GM19238 (cell line): ENCODE data around the gene TSR1.

Experiments used
- DNase-seq: peaks from one replicate; pipeline ENCODE4 v3.0.0; 2011; ENCODE audit warnings: low spot score; ENCODE audit not compliant: insufficient read length

TSR1 gene

GRCh38 chr17:2289878-2290478, 46.3 kb downstream of the TSR1 start:
- no peak for DNase-seq

GRCh38 chr17:2283302-2283701, 53.0 kb downstream of the TSR1 start:
- DNase-seq = no peak

- peak; percentile 27 for DNase-seq
Measured at GRCh38 chr17:2282297-2282873, 53.9 kb downstream of the TSR1 start.

GRCh38 chr17:2279707-2280106, 56.5 kb downstream of the TSR1 start:
- no peak for DNase-seq

- DNase-seq = no peak
Measured at GRCh38 chr17:2277429-2278170, 58.7 kb downstream of the TSR1 start.

- DNase-seq = no peak
Measured at GRCh38 chr17:2275722-2276121, 60.5 kb downstream of the TSR1 start.

GRCh38 chr17:2274414-2274813, 61.8 kb downstream of the TSR1 start:
- no peak for DNase-seq
